Urinary bladder (tissue), 4 donors: ENCODE data around the gene OPRL1. TPM values are rescaled to one million over a fixed set of nuclear protein-coding genes. Genes with fewer than 3 reads are reported as not detected.
A peak's percentile ranks its signal among the peaks of the same experiment; 100 is the strongest.

Source experiments
- DNase-seq: peaks from one replicate; pipeline ENCODE4 v3.0.0-alpha.2; 2015; ENCODE audit errors: extremely low spot score
- H3K27ac ChIP-seq: one replicate; pipeline ENCODE4 v1.5.1; 2013; ENCODE audit warnings: low read depth, mild to moderate bottlenecking, moderate library complexity
- H3K36me3 ChIP-seq: one replicate; pipeline ENCODE4 v1.6.1; 2013; ENCODE audit warnings: mild to moderate bottlenecking, moderate library complexity; ENCODE audit not compliant: insufficient read depth
- H3K4me1 ChIP-seq: one replicate; pipeline ENCODE4 v1.6.1; 2013; ENCODE audit warnings: mild to moderate bottlenecking, moderate library complexity; ENCODE audit not compliant: insufficient read depth
- H3K4me3 ChIP-seq: one replicate; pipeline ENCODE4 v1.5.1; 2013; ENCODE audit warnings: low read depth, low read length
- WGBS: extraction: QIAGEN DNeasy Blood & Tissue Kit; methylation state at CpG from one replicate; pipeline ENCODE4 v1.1.7; 2013; 5-methylcytosine and 5-hydroxymethylcytosine counted together
- polyA plus RNA-seq: library from polyadenylated mRNA; stranded (reverse); fragments of 200-250 nt; gene quantifications from one replicate; pipeline ENCODE4 v1.2.3, GENCODE V29; 2013
- total RNA-seq: library from RNA; depleted of rRNA; stranded (reverse); fragments of >200 nt; gene quantifications from one replicate; pipeline ENCODE4 v1.2.3, GENCODE V29; 2014
- donor health status: healthy with polysubstance abuse.
- donor health status: healthy.

Gene OPRL1
- total RNA-seq, result 1.1 TPM
- polyA plus RNA-seq, result 0.67 TPM

DNA sequence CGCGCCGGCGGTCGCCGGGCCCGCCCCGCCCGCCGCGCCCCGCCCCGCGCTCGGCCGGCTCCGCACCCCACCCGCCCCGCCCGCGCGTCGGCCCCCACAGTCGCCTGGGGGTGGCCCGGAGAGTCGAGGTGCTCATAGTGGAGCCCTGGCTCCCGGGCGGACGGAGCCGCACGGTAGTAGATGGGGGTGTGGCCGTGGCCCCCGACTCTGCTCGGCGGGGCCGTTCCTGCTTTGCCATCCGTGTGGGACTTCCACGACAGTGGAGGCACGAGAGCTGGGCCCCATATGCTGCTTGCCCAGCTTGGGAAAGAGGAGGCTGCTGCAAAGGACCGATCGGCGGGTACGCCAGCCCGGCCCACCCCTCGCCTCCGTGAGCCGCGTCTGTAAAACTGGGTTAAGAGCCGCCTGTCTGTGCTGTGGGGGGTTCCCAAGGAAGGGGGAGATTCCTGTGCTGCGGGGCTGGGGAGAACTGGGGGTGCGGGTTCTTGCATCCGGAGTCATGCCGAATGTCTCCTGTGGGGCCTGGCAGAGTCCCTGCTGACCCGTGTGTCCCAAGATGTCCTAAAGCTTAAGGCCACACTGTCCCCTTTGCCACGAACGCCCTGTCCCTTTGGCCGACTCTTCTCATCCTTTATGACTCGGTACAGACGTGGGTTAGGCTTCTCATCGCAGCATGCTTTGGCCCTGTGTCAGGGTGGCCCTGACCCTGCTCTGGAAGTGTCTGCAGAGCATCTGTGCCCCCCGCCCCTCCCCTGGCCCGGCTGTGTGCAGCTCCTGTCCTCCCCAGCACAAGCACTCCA is at the start of gene OPRL1:
TSS of gene OPRL1 (plus strand) at position 70 of the 800 bp plus-strand sequence. CDS start 12,639 bp downstream, outside the sequence.
- Histone ChIP-seq H3K4me1 (peaks cover 2% of the 10 kb centered on the region), H3K4me3 (peak within 1 kb of the TSS; percentile 56), H3K36me3 (no peaks in the 10 kb centered on the region), H3K27ac (no peak within 1 kb of the TSS)
- WGBS, result 7% methylated on average over 62 of the region's 62 CpGs
- no peak for DNase-seq

DNA sequence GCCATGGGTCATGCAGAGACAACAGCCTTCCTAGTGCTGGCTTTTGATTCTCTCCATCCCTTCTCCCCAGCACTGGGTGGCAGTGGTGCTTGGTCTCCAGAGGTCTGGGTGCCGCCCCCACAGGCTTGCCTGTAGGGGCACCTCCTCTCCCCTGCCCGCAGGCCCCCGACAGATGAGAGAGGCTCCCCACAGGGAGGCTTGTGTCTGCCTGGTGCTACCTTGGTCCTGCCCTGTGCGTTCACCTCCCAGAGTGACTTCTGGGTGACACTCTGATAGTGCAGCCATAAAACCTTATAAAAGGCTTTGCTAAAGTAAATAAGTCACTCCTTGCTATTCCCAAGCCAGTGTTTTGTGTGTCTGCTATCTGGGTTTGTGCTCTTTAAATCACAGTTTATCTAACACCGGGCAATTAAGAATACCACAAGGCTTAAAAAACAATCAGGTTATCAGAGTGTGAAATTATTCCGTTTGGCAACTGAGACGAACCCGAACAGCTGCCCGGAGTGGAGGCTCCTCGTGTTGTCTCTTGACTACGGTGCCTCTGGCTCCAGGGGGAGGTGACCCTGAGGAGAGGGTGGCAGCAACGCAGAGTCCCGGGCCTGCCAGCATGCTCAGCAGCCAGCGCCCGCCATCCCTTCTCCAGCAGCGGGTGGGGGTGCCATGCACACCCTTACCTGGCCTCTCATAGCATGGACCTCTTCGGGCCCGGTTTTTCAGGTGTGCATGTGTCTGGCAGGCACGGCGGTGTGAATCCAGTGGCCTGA is 49.3 kb upstream of the OPRL1 start:
- H3K36me3 ChIP-seq, result peaks cover 8% of the 10 kb centered on the region
- H3K4me3 ChIP-seq, result no peak overlapping the region
- H3K4me1 ChIP-seq, result no peaks in the 10 kb centered on the region
- no peak overlapping the region for H3K27ac ChIP-seq
- no peak for DNase-seq
- 74% methylated on average over 20 of the region's 20 CpGs for WGBS

DNA sequence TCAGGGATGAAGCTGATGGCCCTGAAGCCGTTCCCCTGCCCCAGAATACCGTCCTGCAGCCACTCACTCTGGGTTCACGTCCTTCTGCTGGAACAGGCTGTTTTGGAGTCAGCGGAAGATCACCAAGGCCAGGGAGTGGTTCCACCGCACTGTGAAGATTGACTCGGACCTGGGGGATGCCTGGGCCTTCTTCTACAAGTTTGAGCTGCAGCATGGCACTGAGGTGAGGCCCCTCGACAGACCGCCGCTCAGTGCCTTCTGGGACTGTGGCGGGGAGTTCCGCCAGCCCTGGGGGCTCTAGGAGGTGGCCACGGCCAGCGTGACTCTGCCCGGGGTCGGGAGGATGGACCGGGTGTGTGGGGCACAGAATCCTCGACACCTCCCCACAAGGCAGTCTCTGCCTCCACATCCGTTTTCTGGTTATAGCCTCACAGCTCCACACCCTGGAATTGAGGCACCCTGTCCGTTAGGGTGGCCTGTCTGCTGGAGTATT is 48.0 kb upstream of the OPRL1 start:
- WGBS, result 93% methylated on average over 19 of the region's 19 CpGs
- H3K27ac ChIP-seq, result no peak overlapping the region
- DNase-seq, result no peak
- H3K4me1 ChIP-seq, result no peaks in the 10 kb centered on the region
- peaks cover 8% of the 10 kb centered on the region for H3K36me3 ChIP-seq
- H3K4me3 ChIP-seq, result no peak overlapping the region

DNA sequence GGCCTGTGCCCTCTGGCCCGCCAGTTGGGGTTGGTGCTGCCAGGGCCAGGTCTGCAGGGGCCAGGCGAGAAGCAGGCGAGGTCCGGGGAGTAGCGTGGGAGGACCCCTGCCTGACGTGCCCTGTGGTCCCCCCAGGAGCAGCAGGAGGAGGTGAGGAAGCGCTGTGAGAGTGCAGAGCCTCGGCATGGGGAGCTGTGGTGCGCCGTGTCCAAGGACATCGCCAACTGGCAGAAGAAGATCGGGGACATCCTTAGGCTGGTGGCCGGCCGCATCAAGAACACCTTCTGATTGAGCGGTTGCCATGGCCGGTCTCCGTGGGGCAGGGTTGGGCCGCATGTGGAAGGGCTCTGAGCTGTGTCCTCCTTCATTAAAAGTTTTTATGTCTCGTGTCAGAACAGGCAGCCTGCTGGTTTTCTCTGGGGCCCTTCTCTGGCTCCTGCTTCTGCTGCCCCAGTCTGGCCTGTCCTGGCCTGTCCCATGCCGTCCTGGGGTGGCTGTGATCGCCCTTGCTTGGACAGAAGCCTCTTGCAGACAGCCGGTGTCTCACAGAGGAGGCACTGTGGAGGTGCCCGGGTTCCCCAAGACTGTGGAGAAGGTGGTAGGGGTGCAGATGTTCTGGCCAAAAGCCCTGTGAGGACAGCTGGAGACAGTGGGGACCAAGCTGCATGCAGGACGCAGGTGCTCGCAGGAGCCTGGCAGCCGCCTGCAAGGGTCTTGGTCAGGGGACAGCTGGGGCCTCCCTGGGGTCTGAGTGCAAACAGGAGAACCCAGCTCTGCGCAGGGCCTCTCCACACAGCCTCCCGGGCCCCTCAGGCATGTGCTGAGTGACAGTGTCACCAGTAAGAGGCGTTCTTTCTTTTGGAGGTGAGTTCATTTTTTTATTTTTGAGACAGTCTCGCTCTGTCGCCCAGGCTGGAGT is 46.9 kb upstream of the OPRL1 start:
- H3K4me3 ChIP-seq, result no peak overlapping the region
- no peak for DNase-seq
- no peak overlapping the region for H3K27ac ChIP-seq
- no peaks in the 10 kb centered on the region for H3K4me1 ChIP-seq
- WGBS, result 92% methylated on average over 31 of the region's 31 CpGs
- peaks cover 8% of the 10 kb centered on the region for H3K36me3 ChIP-seq

DNA sequence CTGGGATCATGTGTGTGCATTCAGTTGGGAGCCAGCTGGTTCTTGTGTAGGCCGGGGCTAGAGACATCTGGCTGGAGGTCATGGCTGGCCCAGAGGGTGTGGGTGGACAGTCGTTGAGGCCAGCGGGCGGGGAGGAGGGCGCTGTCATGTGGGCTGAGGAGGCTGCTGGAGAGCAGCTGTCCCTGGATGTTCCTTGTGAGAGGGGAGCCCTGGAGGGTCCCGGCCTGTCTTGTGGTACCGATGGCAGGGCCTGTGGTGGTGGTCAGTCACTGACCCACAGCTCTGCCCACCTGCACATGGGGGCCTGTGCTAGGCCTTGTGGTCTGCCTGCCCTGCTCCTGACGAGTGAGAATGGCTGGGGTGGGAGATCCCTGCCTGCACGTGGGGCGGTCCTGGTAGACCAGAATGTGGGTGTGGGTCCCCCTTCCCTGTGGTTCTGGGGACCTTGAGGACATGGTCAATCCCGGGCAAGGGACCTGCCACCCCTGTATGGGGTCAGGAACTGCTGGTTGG is 45.8 kb upstream of the OPRL1 start:
- no peak overlapping the region for H3K27ac ChIP-seq
- 69% methylated on average over 11 of the region's 11 CpGs for WGBS
- H3K36me3 ChIP-seq, result peaks cover 3% of the 10 kb centered on the region
- no peak overlapping the region for H3K4me3 ChIP-seq
- DNase-seq, result no peak
- H3K4me1 ChIP-seq, result no peaks in the 10 kb centered on the region

DNA sequence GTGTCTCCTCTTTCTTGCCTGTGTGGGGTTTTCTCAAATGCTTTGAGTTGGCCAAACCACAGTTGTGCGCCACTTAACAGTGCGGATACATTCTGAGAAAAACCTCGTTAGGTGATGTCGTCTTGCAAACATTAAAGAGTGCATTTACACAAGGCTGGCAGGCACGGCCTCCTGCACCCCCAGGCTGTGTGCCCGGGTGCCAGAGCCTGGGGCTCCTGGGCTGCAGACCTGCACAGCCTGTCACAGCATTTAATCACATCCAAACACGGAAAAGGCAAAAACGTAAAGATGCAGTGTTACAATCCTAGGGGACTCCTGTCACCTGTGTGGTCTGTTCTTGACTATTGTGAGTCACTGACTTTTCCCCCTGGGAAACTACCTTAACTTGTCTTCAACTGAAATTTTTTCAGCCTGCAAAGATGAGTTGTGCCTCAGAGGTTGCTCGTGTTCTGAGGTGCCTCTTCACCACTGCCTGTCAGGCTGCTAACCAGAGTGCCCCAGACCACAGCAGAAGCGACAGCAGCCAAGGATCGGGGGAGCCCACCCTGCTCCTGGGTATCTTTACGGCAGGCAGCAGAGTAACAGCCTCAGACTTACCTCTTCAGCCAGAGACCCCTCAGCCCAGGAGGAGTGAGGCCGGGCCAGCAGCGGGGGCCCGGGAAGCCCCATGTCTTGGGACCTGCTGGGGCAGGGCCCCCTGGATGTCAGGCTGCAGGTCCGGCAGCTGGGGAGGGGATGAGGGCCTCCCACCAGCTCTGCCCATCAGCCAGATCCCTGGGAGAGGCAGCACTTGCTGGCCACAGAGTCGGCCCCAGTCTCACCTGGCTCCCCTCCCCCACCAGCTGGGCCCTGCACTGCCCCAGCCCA is 44.6 kb upstream of the OPRL1 start:
- H3K36me3 ChIP-seq, result peaks cover 3% of the 10 kb centered on the region
- no peak for DNase-seq
- 81% methylated on average over 17 of the region's 17 CpGs for WGBS
- H3K4me1 ChIP-seq, result no peaks in the 10 kb centered on the region
- no peak overlapping the region for H3K27ac ChIP-seq
- no peak overlapping the region for H3K4me3 ChIP-seq

DNA sequence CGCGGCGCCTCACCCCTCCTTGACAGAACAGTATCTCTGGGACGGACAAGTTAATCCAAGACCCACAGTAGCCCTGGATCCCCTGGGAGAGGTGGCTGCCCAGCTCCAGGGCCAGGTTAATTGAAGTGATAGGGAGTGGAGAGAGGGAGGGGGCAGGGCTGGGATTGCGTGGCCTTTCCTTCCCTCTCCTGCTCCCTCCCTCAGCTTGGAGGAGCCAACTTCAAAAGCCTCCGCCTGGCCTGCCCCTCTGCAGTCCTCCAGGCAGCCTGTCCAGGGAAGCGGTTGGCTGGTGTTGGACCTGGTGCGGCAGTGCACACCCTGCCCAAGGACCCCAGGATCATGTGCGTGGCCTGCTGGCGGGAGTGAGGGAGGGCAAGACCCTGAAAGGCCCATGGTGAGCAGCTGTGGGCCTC is 43.9 kb upstream of the OPRL1 start, which contains the start of gene C20orf204:
TSS of gene C20orf204 (plus strand) at position 250 of the 413 bp plus-strand sequence. CDS start at position 392, 142 bp downstream.
- WGBS, result 73% methylated on average over 10 of the region's 10 CpGs
- no peak for DNase-seq
- Histone ChIP-seq H3K27ac (no peak within 1 kb of the TSS), H3K4me3 (no peak within 1 kb of the TSS), H3K4me1 (no peaks in the 10 kb centered on the region), H3K36me3 (peaks cover 3% of the 10 kb centered on the region)

DNA sequence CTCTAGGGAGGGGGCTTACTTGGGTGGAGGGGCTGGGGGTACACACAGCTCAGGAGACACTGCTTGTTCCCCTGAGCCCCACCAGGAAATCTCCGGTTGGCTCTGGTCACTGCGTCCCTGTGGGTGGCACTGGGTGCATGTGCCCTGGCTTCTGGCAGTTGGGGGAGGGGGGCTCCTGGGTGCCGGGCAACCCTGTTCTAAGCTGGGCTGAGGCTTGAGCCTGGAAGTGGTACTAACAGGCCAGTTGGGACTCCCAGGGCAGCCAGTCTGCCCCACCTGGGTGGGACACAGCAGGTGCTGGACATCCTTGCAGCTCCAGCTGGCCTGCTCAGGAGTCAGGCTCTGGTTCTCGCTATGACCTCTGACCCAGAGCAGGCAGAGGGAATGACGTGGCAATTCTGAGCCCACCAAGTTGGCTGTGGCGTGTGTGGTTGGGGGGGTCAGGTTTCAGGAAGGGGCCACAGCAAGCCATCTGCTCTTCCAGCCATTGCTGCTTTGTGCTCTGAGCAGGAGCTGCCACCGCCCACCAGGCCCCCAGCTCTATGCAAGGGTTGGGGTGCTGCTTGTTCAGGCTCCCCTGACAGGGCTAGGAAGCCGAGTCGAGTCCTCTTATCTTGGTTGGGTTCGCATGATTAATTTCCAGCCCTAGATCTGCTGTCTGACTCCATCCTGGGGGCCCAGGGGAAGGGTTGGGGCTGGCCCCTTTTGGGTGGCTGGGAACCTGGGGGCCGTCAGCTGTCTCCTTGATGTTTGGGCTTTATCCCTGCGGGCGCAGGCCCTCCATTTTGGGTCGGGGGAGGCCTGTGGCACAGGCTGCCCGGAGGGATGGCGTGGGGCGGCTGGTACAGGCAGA is 43.3 kb upstream of the OPRL1 start:
- DNase-seq, result no peak
- H3K36me3 ChIP-seq, result peaks cover 3% of the 10 kb centered on the region
- H3K27ac ChIP-seq, result no peak overlapping the region
- 56% methylated on average over 17 of the region's 17 CpGs for WGBS
- H3K4me1 ChIP-seq, result no peaks in the 10 kb centered on the region
- H3K4me3 ChIP-seq, result no peak overlapping the region

DNA sequence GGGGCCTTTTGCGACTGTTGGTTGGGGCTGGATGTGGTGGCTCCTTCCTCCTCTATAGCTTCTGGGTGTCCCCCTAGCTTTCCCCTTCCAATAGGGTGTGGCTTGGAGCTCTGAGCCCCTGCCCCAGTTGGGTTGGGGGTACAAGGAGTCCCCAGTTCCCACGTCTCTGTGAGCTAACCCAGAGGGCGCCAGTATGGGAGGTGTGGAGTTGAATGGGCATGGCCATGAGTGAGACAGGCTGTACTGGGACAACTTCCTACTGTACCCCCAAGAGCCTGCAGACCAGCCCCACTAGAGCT is 42.7 kb upstream of the OPRL1 start:
- WGBS, result 71% methylated on average over 3 of the region's 3 CpGs
- DNase-seq, result no peak
- Histone ChIP-seq H3K36me3 (no peaks in the 10 kb centered on the region), H3K27ac (no peak overlapping the region), H3K4me1 (no peaks in the 10 kb centered on the region), H3K4me3 (no peak overlapping the region)

DNA sequence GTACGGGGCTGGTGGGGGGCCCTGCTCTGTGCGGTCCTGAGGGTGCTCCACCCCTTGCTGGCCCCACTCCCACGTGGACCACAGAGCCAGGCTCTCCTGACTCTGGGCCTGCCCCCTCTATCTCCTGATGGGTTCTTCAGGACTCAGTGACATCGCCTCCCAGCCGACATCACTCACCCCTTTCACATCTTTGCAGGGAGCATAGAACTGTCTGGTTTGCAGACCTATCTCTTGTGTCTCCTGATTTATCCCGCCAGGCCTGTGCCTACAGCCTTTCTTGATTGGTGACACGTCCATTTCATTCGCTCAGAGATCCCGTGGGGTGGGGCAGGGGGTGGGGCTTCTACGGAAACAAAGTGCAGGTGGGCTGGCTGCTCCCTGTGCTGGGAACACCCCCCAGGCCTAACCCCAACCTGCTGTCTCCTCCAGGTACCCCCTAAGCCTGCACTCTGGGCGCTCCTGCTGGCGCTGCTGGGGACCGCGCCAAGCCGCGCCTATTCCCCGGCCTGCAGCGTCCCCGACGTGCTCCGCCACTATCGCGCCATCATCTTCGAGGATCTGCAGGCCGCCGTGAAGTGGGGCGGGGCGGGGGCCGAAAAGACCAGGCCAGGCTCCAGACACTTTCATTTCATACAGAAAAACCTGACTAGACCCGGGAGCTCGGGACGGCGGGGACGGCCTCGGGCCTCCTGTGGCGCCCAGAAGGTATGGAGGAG is 42.2 kb upstream of the OPRL1 start:
- WGBS, result 8% methylated on average over 36 of the region's 36 CpGs
- no peak for DNase-seq
- no peak overlapping the region for H3K27ac ChIP-seq
- H3K4me1 ChIP-seq, result no peaks in the 10 kb centered on the region
- no peaks in the 10 kb centered on the region for H3K36me3 ChIP-seq
- H3K4me3 ChIP-seq, result peak overlapping the region; percentile 20

DNA sequence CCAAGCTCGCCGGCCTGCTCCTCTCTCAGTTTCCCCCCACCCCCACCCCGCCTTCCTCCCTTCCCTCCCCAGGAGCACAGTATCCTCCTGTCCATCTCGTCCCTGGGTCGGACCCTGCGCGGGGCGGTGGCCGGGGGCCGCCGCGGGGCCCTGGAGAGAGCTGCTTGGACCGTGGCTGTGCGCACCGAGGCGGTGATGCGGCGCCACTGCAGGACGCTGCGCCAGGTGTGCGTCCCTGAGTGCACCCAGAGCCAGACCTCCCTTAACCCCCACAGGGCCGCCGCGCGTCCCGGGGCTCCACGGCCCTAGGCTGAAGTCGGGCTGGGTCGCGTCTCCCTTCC is 41.7 kb upstream of the OPRL1 start:
- Histone ChIP-seq H3K27ac (no peak overlapping the region), H3K4me1 (no peaks in the 10 kb centered on the region), H3K36me3 (no peaks in the 10 kb centered on the region), H3K4me3 (peak overlapping the region; percentile 20)
- no peak for DNase-seq
- 2% methylated on average over 30 of the region's 30 CpGs for WGBS
